Panc1 (cell line): ENCODE data around the gene CTNNA1. TPM values are rescaled to one million over a fixed set of nuclear protein-coding genes. Genes with fewer than 3 reads are reported as not detected.

ENCODE experiments used
- ATAC-seq: fragments of 200-7000 bp; cut with Tn5 transposase; 2 replicates; pipeline ENCODE4 v1.9.1; 2020; ENCODE audit warnings: mild to moderate bottlenecking, moderate library complexity
- BruUV-seq: library from RNA; stranded (reverse); fragments of 400-500 nt; replicated peaks from 2 replicates; lab custom pipeline; 2021; lab: Mats Ljungman, UMichigan
- CTCF ChIA-PET: fragments of 300-600 bp; sonication (Branson Sonifier 250); formaldehyde crosslinking; loops from one replicate; lab custom pipeline; 2022; ENCODE audit warnings: antibody characterized with exemption; lab: Charles Lee
- POLR2A ChIA-PET: fragments of 300-600 bp; sonication (Branson Sonifier 250); formaldehyde crosslinking; loops from one replicate; lab custom pipeline; 2022; ENCODE audit warnings: antibody characterized with exemption; lab: Charles Lee
- DNase-seq: peaks from one replicate; pipeline ENCODE4 v3.0.0-alpha.2; 2010; ENCODE audit warnings: low read depth, low spot score
- H3K27ac ChIP-seq: 2 replicates; pipeline ENCODE4 v1.5.1; 2011; ENCODE audit warnings: mild to moderate bottlenecking, low read length, inconsistent platforms
- H3K27me3 ChIP-seq: fragments of 200-500 bp; sonication (Bioruptor generic); 2 replicates; pipeline ENCODE4 v1.6.0; 2014; ENCODE audit warnings: low read length, inconsistent platforms; ENCODE audit not compliant: control insufficient read depth, insufficient read depth
- H3K36me3 ChIP-seq: fragments of 200-500 bp; sonication (Bioruptor generic); 2 replicates; pipeline ENCODE4 v1.5.1; 2014; ENCODE audit warnings: inconsistent platforms, mild to moderate bottlenecking, low read length, moderate library complexity; ENCODE audit not compliant: control insufficient read depth, insufficient read depth
- H3K4me1 ChIP-seq: 2 replicates; pipeline ENCODE4 v1.5.1; 2011; ENCODE audit warnings: inconsistent platforms, mild to moderate bottlenecking, low read length, moderate library complexity; ENCODE audit not compliant: control insufficient read depth, insufficient read depth
- H3K4me3 ChIP-seq, 2 experiments: 2 replicates each; pipeline ENCODE4 v1.5.1; 2011 to 2012; ENCODE audit warnings: low read depth in 2 of 2, low read length in 2 of 2, mild to moderate bottlenecking in 2 of 2, inconsistent platforms in 1 of 2, moderate library complexity in 1 of 2
- H3K9me3 ChIP-seq: fragments of 200-500 bp; sonication (Bioruptor generic); 2 replicates; pipeline ENCODE4 v1.5.1; 2014; ENCODE audit warnings: low read depth, mild to moderate bottlenecking, inconsistent platforms, low read length, moderate library complexity; ENCODE audit not compliant: control insufficient read depth, insufficient read depth
- CTCF ChIP-seq: fragments of 450-650 bp; IDR thresholded peaks from 2 replicates; pipeline ENCODE4 v1.5.1; 2017; ENCODE audit warnings: mild to moderate bottlenecking
- POLR2AphosphoS5 ChIP-seq: IDR thresholded peaks from 2 replicates; pipeline ENCODE4 v1.6.1; 2012; ENCODE audit warnings: mild to moderate bottlenecking, low read depth, low read length, moderate library complexity
- REST ChIP-seq, 2 experiments: IDR thresholded peaks; 2 replicates each; pipeline ENCODE4 v1.6.1; 2011 to 2012; ENCODE audit warnings: low read depth in 2 of 2, control low read depth in 1 of 2, low read length in 1 of 2, mild to moderate bottlenecking in 1 of 2, moderate library complexity in 1 of 2; ENCODE audit not compliant: insufficient read depth in 1 of 2
- SIN3A ChIP-seq: IDR thresholded peaks from 2 replicates; pipeline ENCODE4 v1.6.1; 2012; ENCODE audit warnings: low read depth, mild to moderate bottlenecking, low read length, moderate library complexity, borderline replicate concordance; ENCODE audit not compliant: insufficient read depth
- TCF7L2 ChIP-seq: IDR thresholded peaks from 2 replicates; pipeline ENCODE4 v1.6.1; 2011; ENCODE audit warnings: mild to moderate bottlenecking, low read depth, low read length, inconsistent platforms
- in situ Hi-C: cut with HindIII; loops from 2 replicates; pipeline ENCODE4 v1.10.0; 2016; ENCODE audit warnings: low sequenced_read_pairs, low pct_unique_long_range_greater_than_20kb
- intact Hi-C: fragments of 100-400 bp; cut with micrococcal nuclease; formaldehyde crosslinking; loops from one replicate; pipeline ENCODE4 v1.10.0; 2022; ENCODE audit not compliant: unreplicated experiment
- total RNA-seq: library from RNA; stranded (reverse); gene quantifications from one replicate; pipeline ENCODE4 v1.2.1, GENCODE V29; 2021; ENCODE audit not compliant: unreplicated experiment

The CTNNA1 gene
- total RNA-seq, 1 experiment from 2014 or later = 298 TPM

GRCh38 chr5:138898299-138898698 is 145.1 kb downstream of the CTNNA1 start:
- Histone ChIP-seq H3K36me3 (no peaks in the 10 kb centered on the region), H3K27me3 (no peaks in the 10 kb centered on the region), H3K4me1 (no peaks in the 10 kb centered on the region), H3K27ac (no peak overlapping the region), H3K9me3 (no peaks in the 10 kb centered on the region), H3K4me3 (no peak overlapping the region)
- ChIA-PET POLR2A (no interaction called here), CTCF (no interaction called here)
- in situ Hi-C loops (no loop called here), intact Hi-C loops (no loop called here)
- BruUV-seq = no TSS peak
- DNase-seq (no peak), ATAC-seq (no peak)
- no peak for TF ChIP-seq POLR2AphosphoS5
- TF ChIP-seq TCF7L2 = no peak
- no peak for TF ChIP-seq SIN3A
- TF ChIP-seq REST (IDR thresholded peaks at IDR 0.05; ENCODE audit: insufficient read depth in 1 of 2, low read depth in 2 of 2, low read length in 1 of 2) = no peak
- no peak for TF ChIP-seq CTCF

- Histone ChIP-seq H3K27ac (no peak overlapping the region), H3K4me3 (no peak overlapping the region), H3K36me3 (no peaks in the 10 kb centered on the region), H3K9me3 (no peaks in the 10 kb centered on the region), H3K4me1 (no peaks in the 10 kb centered on the region), H3K27me3 (no peaks in the 10 kb centered on the region)
- CTCF ChIA-PET = no interaction called here
- BruUV-seq = no TSS peak
- TF ChIP-seq SIN3A (no peak), REST (IDR thresholded peaks at IDR 0.05; ENCODE audit: insufficient read depth in 1 of 2, low read depth in 2 of 2, low read length in 1 of 2) (no peak), CTCF (no peak), POLR2AphosphoS5 (no peak), TCF7L2 (no peak)
- POLR2A ChIA-PET = no interaction called here
- ATAC-seq (no peak), DNase-seq (no peak)
- in situ Hi-C loops = no loop called here
- intact Hi-C loops = no loop called here
These were observed 145.5 kb downstream of the CTNNA1 start for GRCh38 chr5:138898742-138899141.
